NCI-H1105 treated with DMSO at 0.1 percent for 48 hours (cell line): ENCODE data around the gene OPA3.

ENCODE experiments used
- DNase-seq: peaks from one replicate; lab custom pipeline; 2025; lab: John Stamatoyannopoulos, UW

Gene OPA3

DNA sequence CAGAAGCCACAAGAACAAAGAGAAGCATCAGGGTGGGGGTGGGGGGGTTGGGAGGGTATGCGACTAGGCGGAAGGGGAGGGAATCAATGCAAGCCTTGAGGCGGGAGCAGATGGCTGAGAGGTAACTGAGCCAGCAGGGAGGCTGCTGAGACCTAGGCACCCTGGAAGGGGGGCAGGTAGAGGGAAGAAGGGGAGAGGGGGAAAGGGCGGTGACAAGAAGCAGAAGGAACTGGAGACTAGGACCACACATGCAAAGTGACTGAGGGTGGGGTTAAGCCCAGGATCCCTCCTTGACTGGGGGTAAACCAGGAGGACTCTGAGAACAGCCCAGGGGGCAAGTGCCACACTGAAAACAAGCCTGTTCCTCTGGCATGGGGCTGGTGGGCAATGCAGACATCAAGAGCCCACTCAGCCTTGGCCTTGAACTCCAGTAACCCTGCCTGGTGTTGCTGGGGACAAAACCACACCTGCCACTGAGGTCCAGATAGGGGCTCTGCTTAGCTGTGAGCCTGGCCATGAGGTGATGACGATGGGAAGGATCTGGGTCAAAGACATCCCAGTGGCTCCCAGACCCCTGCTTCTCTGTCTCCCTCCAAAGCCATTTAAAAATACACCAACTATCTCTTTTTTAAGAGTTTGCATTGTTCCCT, 20.3 kb downstream of the OPA3 start:
- DNase-seq, result no peak

DNA sequence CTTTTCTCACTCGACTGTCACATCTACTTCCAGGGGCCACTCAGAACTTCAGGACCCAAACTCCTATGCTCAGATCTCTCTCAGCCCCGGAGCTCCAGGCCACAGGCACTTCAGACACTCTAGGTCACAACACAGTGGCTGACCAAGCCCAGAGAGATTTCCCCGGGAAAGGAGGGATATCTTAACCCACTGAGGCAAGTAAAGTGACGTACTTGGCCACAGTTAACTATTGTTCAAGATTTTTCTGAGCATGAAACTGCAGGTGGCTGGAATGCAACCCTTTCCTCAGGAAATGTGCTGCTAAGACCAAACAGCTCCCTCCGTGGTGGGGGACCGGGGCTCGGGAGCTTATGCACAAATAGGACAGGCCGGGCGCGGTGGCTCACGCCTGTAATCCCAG, 23.9 kb downstream of the OPA3 start:
- DNase-seq, result no peak

DNA sequence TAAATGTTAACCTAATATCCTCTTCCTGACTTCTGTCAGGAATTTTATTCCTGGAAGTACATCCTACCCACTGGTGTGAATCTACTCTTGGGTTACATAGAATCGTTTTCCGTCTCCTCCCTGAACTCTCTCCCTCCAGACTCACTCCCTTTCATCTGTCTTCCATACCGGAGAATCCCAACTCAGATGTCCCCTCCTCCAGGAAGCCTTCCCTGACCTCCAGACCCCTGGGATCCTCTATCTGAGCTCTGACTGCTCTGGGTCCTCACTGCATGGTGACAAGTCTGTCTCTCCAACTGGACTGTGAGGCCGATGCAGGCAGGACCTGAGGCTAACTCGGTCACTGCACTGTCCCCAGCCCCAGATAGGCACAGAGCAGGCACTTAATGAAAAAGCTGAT, 24.6 kb downstream of the OPA3 start:
- no peak for DNase-seq

DNA sequence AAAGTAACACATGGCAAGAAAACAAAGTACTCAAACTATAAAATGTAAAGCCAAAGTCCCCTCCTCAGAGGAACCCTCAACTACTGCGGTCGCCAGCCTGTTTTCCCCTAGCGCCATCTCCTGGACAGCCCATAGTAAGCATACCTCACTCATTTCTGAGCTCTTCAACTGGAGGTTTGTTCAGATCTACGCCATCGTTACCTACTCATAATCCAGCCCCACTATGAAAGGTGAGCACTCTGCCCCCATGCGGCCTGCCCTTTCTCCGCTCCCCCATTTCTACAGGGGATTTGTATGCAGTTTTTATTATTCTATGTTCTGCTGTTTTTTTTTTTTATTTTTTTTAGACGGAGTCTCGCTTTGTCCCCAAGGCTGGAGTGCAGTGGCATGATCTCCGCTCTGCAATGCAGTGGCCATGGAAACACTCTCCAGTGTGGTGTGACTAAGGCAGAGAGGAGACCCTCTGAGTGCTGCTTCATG, 26.2 kb downstream of the OPA3 start:
- DNase-seq, result peak; percentile 13

DNA sequence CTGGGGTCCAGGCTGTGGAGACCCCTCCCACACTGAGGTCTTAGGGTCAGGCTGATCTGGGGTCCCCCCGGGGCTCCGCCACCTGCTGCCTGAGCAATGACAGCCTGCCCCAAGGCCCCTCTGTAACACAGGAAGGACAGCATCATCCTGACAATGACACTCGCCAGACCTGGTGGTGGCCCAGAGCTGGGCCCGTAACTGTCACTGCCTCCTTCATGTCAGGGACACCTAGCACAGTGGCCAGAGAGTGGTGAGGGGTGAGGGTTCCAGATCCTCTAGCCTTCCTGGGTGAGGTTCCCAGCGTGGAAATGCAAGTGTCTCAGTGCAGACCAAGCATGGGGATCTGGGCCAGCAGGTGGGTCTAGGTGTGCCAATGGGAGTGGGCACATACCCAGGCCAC, 27.8 kb downstream of the OPA3 start:
- no peak for DNase-seq

DNA sequence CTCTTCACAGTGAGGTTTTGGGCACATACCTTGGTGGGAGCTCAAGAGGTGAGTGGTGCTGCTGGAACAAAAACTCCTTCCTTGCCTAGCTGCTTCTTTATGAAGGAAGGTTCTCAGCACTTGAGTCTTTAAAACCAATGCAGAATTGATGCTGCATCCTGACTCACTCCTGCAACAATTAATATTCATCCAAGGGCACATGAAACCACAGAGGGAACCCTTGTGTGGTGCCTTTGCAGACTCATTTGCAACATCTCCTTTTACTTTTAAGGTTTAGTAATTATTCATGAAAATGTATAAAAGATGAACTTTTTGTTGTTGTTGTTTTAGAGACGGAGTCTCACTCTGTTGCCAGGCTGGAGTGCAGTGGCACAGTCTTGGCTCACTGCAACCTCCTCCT, 30.1 kb downstream of the OPA3 start:
- no peak for DNase-seq

DNA sequence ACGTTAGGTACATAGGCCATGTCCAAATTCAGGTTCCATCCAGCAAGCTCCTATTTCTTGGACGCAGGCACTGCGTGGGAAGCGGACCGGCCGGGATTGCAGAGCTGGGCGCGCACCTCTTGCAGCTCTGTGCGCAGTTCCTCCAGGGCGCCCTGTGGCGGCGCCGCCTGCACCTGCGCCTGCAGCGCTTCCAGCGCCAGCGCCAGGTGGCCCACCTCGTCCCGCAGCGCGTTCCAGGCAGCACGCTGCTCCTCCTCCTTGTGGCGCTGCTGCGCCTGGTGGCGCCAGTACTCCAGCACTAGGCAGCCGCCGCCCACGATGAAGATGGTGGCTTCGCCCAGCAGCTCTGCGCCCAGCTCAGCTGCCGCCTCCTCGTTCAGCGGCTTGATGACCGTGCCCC, 31.1 kb downstream of the OPA3 start:
- DNase-seq, result no peak

DNA sequence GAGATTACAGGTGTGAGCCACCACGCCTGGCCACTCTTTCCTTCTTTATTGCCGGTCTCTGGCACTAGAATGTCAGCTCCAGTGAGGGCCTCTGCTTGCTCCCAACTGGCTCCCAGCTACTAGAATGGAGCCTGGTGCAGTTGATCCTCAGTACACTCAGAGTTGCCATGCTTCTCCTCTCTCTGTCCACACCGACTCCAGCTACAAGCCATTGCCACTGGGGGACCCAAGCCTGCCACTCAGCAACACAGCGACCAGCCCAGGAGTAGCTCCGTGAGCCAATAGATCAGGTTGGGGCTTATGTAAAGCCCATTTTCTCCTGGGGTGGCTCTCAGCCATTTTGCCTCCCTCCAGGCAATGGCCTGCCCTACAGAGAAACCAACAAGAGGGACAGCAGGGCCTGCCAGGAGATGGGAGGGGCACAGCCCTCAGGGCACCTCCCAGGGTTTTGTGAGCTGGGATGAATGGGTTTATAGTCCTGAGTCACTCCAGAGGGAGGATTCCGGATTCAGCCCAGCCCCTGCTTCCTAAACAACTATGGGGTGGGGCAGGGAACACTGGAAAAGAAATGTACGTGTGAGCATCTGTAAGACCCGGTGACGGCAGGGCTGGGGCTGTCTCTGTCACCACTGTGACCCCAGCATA, 36.5 kb downstream of the OPA3 start:
- DNase-seq, result no peak

DNA sequence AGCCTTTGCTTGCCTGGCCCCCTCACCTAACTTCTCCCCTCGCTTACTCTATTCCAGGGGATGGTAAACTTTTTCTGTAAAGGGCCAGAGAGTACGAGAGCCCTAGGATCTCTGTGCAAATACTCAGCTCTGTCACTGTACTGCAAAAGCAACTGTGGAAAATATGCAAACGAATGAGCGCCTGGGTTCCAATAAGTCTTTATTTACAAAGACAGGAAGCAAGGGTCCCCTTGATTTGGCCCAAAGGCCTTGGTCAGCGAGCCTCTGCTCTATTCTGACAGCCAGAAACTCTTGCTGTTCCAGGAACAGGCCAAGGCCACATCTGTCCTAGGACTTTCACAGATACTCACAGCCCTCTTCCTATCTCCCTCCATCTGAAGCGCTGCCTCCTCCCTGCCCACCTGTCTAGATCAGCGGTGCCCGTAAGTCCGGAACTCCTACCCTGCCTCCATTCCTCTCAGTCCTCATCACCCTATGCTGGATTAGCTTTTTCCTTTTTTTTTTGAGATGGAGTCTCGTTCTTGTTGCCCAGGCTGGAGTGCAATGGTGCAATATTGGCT, 37.3 kb downstream of the OPA3 start:
- DNase-seq, result no peak

DNA sequence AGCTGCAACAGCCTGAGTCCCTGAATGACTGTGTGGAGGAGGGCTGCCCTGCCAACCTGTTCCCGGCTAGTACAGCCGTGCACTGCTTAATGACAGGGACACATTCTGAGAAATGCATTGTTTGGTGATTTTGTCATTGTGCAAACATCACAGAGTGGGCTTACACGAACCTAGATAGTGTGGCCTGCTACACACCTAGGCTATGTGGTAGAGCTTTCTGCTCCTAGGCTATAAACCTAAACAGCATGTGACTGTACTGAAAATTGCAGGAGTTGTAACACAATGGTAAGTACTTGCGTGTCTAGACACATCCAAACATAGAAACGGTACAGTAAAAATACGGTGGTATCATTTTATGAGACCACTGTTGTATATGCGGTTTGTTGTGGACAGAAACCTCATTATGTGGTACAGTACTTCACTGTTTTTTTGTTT, 42.4 kb downstream of the OPA3 start:
- DNase-seq, result peak; percentile 45

DNA sequence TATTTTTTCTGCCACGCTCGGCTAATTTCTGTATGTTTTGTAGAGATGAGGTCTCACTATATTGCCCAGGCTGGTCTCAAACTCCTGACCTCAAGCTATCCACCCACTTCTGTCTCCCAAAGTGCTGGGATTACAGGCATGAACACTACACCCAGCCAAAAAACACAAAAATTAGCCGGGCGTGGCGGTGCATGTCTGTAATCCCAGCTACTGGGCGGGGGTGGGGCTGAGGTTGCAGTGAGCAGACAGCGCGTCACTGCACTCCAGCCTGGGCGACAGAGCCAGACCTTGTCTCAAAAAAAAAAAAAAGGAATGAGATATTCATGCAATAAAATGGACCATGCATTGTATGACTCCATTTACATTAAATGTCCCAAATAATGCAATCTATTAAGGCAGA, 45.1 kb downstream of the OPA3 start:
- DNase-seq, result no peak

DNA sequence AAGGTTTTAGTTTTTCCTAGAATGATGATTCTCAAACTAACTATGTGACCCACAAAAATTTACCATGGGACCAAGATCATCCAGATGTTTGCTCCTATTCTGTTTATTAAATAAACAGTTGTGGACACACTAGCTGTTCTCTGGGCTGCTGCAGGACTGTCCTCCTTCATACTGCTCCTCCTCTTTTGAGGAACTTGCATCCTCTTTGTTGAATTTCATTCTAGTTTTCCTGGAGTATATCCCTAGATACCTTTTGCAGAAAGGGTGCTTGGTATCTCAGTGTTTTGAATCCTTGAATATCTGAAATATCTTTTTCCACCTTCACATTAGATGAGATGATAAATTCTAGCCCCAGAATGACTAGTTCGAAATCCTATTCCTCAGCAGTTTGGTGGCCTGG, 53.3 kb downstream of the OPA3 start:
- no peak for DNase-seq

DNA sequence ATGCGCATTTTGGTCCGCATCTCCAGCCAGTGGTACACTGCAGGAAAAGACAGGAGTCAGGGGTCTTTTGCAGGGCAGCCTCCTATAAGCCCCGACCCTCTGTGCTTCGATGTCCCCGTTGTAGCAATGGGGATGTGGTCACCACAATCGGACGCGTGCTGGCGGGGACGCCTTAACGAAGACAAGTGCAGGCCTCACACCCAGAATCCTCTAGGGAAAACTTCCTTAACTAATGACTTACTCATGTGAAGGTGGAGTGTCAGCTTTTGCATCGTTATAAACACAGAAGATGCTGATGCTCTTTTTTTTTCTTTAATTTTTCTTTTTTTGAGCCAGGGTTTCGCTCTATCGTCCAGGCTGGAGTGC, 55.2 kb downstream of the OPA3 start:
- DNase-seq, result peak; percentile 46

DNA sequence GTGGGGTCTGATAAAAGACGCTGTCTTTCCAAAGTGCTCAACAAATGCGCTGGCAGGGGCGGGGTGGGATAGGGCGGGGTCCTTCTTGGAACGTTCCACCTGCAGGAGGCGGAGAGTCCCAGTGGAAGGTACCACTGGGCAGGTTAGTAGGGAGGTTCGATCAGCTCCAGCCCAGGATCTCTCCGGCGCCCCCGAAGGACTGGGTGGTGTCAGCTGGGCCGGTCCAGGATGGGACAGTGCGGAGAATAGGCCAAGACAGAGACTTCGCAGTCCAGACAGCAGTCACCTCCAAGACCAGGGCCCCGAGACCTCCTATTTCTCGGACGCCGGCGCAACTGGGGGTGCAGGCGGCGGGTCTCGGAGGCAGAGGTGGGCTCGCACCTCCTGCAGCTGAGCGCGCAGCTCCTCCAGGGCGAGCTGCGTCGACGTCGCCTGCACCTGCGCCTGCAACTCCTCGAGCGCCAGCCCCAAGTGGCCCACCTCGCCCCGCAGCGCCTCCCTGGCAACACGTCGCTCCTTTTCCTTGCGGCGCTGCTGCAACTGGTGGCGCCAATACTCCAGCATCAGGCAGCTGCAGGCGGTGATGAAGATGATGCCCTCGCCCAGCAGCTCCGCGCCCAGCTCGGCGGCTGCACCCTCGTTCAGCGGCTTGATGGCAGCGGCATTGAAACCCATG, 55.7 kb downstream of the OPA3 start:
- peak; percentile 84 for DNase-seq

DNA sequence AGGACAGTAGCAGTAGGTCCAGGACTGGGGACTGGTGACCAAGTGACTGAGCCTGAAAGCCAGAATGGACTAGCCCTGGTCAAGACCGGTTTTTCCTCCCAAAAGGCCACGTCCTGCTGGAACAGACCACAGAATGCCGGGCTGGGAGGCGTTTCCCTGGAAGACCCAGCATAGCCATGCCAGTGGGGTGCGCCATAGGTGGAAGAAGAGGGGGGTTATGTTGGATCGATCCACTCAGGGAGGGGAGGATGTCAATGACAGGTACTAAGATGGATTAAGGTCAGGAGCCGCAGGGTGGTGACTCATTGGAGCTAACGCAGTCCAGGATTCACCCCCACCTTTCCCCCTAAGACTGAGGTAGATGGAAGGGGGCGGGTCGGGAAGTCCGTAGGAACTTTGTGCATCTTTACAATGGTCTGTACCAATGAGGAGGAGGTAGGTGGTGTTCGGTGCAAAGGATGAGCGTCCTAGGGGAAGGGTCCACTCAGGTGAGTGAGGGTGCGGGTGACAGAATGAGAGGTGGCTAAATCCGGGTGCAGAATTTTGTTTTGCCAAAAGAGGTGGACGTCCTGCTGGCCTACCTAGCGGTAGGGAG, 56.4 kb downstream of the OPA3 start:
- no peak for DNase-seq

DNA sequence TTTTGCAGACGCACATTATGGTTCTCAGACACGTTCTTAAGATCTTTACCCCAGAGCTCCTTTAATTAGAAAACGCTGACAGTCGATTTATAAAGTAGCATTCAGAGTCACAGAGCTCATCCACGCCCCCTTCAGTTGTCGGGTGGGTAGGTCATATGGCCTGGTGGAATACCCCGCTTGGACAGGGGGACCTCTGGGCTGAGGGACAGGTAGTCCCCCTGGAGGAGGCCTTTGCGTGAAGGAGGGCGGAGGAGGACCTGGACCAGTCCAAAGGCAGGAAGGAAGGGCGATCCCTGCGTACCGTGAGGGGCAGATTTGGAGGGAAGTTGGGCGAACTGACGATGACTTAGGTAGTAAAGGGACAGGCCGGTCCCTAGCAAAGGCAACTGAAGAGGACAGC, 56.9 kb downstream of the OPA3 start:
- DNase-seq, result no peak

DNA sequence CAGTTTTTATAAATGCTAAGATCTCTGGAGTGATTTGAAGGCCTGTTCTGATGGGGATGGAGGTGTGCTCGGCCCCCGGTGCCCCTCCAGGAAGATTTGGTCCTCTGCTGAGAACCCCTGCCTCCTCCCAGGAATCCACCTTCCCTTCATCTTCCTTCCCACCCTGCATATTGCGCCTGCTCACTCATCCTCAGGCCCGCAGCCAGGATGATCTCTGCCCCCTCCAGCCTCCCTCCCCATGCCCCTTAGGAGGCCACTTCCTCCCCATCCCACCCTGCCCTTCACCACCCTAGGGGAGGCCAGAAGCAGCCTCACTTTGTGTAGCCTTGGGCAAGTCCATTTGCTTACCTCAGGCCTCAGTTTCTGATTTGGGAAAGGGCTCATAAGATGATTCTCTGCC, 57.6 kb downstream of the OPA3 start:
- DNase-seq, result no peak

DNA sequence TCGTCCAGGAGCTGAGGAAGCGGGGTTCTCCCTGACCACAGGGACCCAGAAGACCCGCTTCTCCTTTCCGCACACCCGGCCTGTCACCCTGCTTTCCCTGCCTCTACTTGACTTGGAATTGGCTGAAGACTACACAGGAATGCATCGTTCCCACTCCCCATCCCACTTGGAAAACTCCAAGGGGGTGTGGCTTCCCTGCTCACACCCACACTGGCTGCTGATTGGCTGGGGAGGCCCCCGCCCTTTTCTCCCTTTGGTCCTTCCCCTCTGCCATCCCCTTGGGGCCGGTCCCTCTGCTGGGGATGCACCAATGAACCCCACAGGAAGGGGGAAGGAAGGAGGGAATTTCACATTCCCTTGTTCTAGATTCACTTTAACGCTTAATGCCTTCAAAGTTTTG, 58.5 kb downstream of the OPA3 start:
- peak; percentile 54 for DNase-seq

DNA sequence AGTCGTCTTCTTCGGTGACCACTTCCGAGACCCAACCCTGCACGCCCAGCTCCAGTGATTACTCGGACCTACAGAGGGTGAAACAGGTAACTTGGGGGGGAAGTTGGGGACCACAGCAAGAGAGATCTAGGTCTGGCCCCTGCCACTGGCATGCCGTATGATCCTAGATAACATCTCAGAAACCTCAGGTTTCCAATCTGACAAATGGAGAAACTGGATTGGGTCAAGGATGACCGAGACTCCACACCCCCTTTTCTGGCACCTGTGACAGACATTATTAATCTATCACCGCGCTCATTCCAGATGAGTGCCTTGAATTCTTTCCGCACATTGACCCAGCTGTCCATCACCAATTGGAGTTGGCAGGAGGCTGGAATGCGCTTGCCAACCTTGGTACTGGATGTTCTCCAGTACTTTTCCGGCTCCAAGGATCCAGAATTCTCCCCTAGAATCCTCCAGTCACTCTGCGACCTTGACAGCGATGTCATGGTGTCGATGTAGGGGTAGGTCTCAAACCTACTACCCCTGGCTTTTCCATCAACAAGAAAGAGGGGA, 60.0 kb downstream of the OPA3 start:
- DNase-seq, result no peak

DNA sequence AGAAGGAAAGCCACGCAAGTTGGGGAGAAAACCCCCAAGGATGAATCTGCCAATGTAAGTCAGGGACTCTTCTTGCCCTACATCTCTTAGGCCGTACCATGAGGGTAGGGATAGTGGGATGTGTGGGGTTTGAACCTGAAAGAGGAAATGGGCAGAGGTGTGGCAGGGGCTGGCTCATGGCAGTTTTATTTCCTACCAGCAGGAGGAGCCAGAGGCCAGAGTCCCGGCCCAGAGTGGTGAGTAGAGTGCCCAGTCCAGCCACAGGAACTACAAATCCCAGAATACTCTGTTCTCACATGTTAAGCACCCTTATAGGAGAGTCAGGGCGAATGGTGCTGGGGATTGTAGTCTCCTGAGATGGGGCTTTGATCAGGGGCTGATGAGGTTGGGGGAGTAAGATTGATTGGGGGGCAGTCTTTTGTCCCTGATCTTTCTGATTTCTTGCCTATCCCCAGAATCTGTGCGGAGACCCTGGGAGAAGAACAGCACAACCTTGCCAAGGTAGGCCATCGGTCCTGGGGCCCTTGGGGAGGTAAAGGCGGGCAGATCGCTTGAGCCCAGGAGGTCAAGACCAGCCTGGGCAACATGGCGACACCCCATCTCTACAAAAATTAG, 60.9 kb downstream of the OPA3 start:
- peak; percentile 91 for DNase-seq

DNA sequence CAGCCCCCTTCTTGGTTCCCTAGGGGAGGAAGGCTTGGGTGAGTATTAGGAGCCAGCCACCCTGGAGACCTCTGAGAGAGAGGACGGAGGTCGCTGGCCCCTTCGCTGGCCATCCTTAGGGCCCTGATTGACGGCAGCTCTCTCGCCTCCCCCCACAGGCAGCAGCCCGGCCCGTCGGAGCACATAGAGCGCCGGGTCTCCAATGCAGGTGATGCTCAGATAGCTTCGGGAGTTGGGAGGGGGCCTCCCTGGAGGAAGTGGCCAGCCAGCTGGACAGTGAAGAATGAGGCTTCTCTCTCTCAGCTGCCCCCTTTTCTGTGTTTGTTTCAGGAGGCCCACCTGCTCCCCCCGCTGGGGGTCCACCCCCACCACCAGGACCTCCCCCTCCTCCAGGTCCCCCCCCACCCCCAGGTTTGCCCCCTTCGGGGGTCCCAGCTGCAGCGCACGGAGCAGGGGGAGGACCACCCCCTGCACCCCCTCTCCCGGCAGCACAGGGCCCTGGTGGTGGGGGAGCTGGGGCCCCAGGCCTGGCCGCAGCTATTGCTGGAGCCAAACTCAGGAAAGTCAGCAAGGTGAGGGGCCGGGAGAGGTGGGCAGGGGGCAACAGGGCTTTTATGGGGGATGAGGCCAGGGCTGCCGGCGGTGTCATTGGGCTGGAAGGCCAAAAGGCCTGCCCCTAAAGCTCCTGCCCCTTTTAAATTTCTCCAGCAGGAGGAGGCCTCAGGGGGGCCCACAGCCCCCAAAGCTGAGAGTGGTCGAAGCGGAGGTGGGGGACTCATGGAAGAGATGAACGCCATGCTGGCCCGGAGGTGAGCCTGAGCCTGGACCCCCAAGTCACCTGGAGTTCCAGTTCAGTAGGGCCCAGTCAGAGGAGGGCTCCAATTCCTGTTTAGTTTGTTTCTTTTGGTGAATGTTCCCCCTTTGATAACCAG, 62.3 kb downstream of the OPA3 start:
- no peak for DNase-seq
